Spinal cord (tissue), 10 donors: ENCODE results near the gene DNALI1. TPM values are rescaled to one million over a fixed set of nuclear protein-coding genes. Genes with fewer than 3 reads are reported as not detected.
"Not testable (repeated sequence)": the region's sequence is repeated elsewhere in the genome, so short reads cannot be mapped to it uniquely, and the experiment has no call there.

ENCODE experiments used
- DNase-seq, 6 donors: peaks; one replicate each; pipeline versions ENCODE4 v3.0.0 to v3.0.0-alpha.2; 2013 to 2015; ENCODE audit warnings: low spot score in 6 of 6, low read depth in 4 of 6
- H3K27ac ChIP-seq: one replicate; pipeline ENCODE4 v1.5.1; 2013; ENCODE audit warnings: low read depth, low read length, control low read depth
- H3K27me3 ChIP-seq: one replicate; pipeline ENCODE4 v1.6.1; 2013; ENCODE audit warnings: low read length; ENCODE audit not compliant: control insufficient read depth, insufficient read depth
- H3K36me3 ChIP-seq: one replicate; pipeline ENCODE4 v1.6.1; 2013; ENCODE audit warnings: low read length; ENCODE audit not compliant: control insufficient read depth, insufficient read depth
- H3K4me1 ChIP-seq: one replicate; pipeline ENCODE4 v1.6.1; 2013; ENCODE audit warnings: low read length; ENCODE audit not compliant: control insufficient read depth, insufficient read depth
- H3K4me3 ChIP-seq: one replicate; pipeline ENCODE4 v1.5.1; 2013; ENCODE audit warnings: low read depth, low read length, control low read depth
- H3K9me3 ChIP-seq: one replicate; pipeline ENCODE4 v1.6.1; 2013; ENCODE audit warnings: low read length; ENCODE audit not compliant: control insufficient read depth, insufficient read depth
- WGBS: methylation state at CpG from one replicate; pipeline ENCODE4 v1.1.5; 2013; ENCODE audit warnings: missing lambda C conversion rate; ENCODE audit not compliant: insufficient coverage; 5-methylcytosine and 5-hydroxymethylcytosine counted together
- polyA plus RNA-seq, 2 donors: library from polyadenylated mRNA; unstranded; fragments of 120-200 nt; gene quantifications; one replicate each; pipeline ENCODE4 v1.2.1, GENCODE V29; 2013; ENCODE audit not compliant: insufficient read length in 2 of 2
- total RNA-seq, 2 donors: library from RNA; depleted of rRNA in 1 of 2; stranded (reverse); fragments of 120-200 nt in 1 of 2; fragments of >200 nt in 1 of 2; gene quantifications; one replicate each; pipeline versions ENCODE4 v1.2.3 to v1.2.4, GENCODE V29; 2013 to 2014
- donor health status: healthy.

Gene DNALI1
- total and polyA plus RNA-seq, 4 donors, result 4.7 to 59.7 (median 51.8) TPM

GRCh38 chr1:37549341-37549740 is 7.4 kb upstream of the DNALI1 start:
- peaks cover 3% of the 10 kb centered on the region for H3K4me1 ChIP-seq
- 96% methylated on average over 3 of the region's 6 CpGs for WGBS
- H3K4me3 ChIP-seq, result no peak overlapping the region
- H3K9me3 ChIP-seq, result no peaks in the 10 kb centered on the region
- peaks cover 30% of the 10 kb centered on the region for H3K36me3 ChIP-seq
- H3K27ac ChIP-seq, result no peak overlapping the region
- no peaks in the 10 kb centered on the region for H3K27me3 ChIP-seq
- DNase-seq, result no peak

GRCh38 chr1:37553598-37553926 is 3.2 kb upstream of the DNALI1 start:
- Histone ChIP-seq H3K4me1 (peaks cover 18% of the 10 kb centered on the region), H3K9me3 (no peaks in the 10 kb centered on the region), H3K36me3 (peaks cover 3% of the 10 kb centered on the region), H3K27me3 (no peaks in the 10 kb centered on the region), H3K27ac (no peak overlapping the region), H3K4me3 (peak overlapping the region; percentile 69)
- WGBS, result 0% methylated on average over 6 of the region's 11 CpGs
- no peak for DNase-seq

DNA sequence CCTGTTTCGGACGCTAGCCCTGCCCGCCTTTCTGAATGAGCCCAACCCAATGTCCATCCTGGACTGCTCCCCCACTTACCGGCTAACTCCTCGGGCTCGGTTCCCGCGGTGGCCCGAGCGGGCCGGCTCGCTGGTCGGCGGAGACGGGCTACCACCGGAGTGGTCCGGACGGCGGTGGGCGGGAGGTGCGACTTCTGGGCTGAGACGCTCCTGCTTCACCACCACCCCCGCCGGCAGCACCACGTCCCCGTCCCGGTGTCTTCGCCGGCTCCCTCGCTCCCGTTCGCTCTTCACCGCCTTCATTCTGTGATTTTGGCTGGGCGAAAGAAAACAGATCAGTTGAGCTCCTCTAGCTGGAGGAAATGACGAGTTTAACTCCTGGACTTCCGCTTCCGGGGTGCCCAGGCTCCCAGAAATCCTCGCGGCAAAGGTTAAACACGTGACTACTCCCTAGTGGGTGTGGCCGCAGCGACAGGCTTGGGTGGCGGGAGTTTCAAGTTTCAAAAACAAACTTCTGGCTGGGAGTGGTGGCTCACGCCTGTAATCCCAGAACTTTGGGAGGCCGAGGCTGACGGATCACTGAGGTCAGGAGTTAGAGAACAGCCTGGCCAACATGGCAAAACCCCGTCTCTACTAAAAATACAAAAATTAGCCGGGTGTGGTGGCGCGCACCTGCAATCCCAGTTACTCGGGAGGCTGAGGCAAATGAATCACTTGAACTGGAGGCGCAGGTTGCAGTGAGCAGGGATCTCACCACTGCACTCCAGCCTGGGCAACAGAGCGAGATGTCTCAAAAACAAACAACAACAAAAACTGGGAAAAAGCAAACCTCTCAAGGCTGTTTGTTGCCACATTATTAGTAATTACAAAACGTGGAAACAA is 2.6 kb upstream of the DNALI1 start, which contains the start of gene SNIP1:
SNIP1 (minus strand) TSS at position 367 of the 882 bp plus-strand sequence; CDS start at position 303, 64 bp downstream.
- H3K4me3 ChIP-seq, result peak within 1 kb of the TSS; percentile 69
- H3K27ac ChIP-seq, result peak within 1 kb of the TSS; percentile 74
- 9% methylated on average over 51 of the region's 54 CpGs for WGBS
- no peaks in the 10 kb centered on the region for H3K9me3 ChIP-seq
- H3K27me3 ChIP-seq, result no peaks in the 10 kb centered on the region
- H3K4me1 ChIP-seq, result peaks cover 18% of the 10 kb centered on the region
- peak; percentile 85 to 99 (median 92) for DNase-seq
- peaks cover 3% of the 10 kb centered on the region for H3K36me3 ChIP-seq

- Histone ChIP-seq H3K4me1 (peaks cover 18% of the 10 kb centered on the region), H3K9me3 (no peaks in the 10 kb centered on the region), H3K36me3 (peaks cover 13% of the 10 kb centered on the region), H3K27ac (peak overlapping the region; percentile 66), H3K4me3 (peak overlapping the region; percentile 76), H3K27me3 (no peaks in the 10 kb centered on the region)
- DNase-seq, result no peak
- no CpG with 5 or more reads among the region's 3 CpGs for WGBS
These were observed 662 bp downstream of the DNALI1 start for GRCh38 chr1:37557402-37557801.

- Histone ChIP-seq H3K36me3 (peaks cover 17% of the 10 kb centered on the region), H3K4me1 (peaks cover 18% of the 10 kb centered on the region), H3K27me3 (no peaks in the 10 kb centered on the region), H3K27ac (no peak overlapping the region), H3K9me3 (no peaks in the 10 kb centered on the region), H3K4me3 (no peak overlapping the region)
- WGBS, result 80% methylated on average over 1 of the region's 1 CpG
- DNase-seq, result no peak
These were observed 1.7 kb downstream of the DNALI1 start for GRCh38 chr1:37558411-37558810.

GRCh38 chr1:37559080-37559479 is 2.3 kb downstream of the DNALI1 start:
- Histone ChIP-seq H3K36me3 (peaks cover 19% of the 10 kb centered on the region), H3K4me1 (peaks cover 17% of the 10 kb centered on the region), H3K27ac (no peak overlapping the region), H3K9me3 (no peaks in the 10 kb centered on the region), H3K4me3 (no peak overlapping the region), H3K27me3 (no peaks in the 10 kb centered on the region)
- WGBS, result 89% methylated on average over 4 of the region's 7 CpGs
- no peak for DNase-seq

DNA sequence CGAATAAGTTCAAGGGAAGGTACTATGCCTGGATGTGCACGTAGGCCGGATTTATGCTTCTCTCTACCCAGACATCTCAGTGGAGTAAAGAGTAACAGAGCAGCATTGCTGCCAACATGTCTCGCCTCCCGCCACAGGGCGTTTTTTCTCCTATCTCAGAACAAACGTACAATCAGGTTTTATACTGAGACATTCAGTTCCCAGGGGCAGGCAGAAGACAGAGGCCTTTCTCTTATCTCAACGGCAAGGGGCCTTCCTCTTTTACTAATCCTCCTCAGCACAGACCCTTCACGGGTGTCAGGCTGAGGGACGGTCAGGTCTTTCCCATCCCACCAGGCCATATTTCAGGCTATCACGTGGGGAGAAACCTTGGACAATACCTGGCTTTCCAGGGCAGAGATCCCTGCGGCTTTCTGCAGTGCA is 3.2 kb downstream of the DNALI1 start:
- not testable (repeated sequence) for H3K4me3 ChIP-seq, H3K27me3 ChIP-seq, H3K9me3 ChIP-seq, H3K27ac ChIP-seq, DNase-seq
- Histone ChIP-seq H3K4me1 (peaks cover 13% of the 10 kb centered on the region), H3K36me3 (peaks cover 20% of the 10 kb centered on the region)
- WGBS, result 80% methylated on average over 8 of the region's 12 CpGs

GRCh38 chr1:37560401-37561132 is 3.8 kb downstream of the DNALI1 start:
- DNase-seq, result no peak
- Histone ChIP-seq H3K9me3 (no peaks in the 10 kb centered on the region), H3K36me3 (peaks cover 24% of the 10 kb centered on the region), H3K27ac (no peak overlapping the region), H3K4me3 (no peak overlapping the region), H3K27me3 (no peaks in the 10 kb centered on the region), H3K4me1 (peaks cover 13% of the 10 kb centered on the region)
- 85% methylated on average over 4 of the region's 10 CpGs for WGBS

DNA sequence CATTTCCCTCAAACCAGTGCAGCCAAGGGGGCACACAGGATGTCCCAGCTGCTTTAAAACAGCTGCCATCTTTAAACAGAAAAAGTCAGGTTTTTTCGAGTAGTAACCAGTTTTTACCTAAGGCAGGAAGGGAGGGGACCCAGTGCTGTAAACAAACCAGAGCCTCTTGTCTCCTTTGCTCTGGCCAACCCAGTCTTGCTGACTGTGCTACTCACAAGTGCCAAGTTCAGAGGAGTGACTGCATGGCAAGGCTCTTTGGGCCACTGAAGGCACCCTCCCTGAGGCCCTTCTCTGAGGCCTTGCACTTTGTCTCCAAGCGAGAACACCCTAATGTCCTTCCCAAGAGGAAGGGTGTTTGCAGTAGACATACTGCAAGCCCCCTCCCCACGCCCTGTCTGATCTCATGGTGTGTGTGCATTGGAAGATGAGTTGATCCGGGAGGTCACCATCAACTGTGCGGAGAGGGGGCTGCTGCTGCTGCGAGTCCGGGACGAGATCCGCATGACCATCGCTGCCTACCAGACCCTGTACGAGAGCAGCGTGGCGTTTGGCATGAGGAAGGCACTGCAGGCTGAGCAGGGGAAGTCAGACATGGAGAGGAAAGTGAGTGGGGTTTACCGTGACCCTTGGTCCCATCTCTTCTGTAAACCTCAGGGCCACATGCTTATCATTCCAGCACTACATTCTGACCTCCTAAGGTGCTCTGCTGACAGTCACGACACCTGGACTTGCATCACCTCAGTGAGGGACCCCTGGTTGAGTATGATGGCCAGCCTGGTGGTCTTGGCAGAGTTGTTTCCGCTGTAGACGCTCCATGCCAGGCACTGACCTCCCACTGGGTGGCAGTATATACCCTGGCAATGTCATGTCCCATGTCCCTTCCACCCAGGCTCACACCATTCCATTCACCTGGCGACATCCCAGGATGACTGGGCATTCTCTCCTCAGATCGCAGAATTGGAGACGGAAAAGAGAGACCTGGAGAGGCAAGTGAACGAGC is 4.7 kb downstream of the DNALI1 start:
- peak in 1 of 6 donors; percentile 18 for DNase-seq
- no peak overlapping the region for H3K27ac ChIP-seq
- 95% methylated on average over 18 of the region's 21 CpGs for WGBS
- H3K9me3 ChIP-seq, result no peaks in the 10 kb centered on the region
- peaks cover 13% of the 10 kb centered on the region for H3K4me1 ChIP-seq
- H3K36me3 ChIP-seq, result peaks cover 27% of the 10 kb centered on the region
- no peaks in the 10 kb centered on the region for H3K27me3 ChIP-seq
- H3K4me3 ChIP-seq, result no peak overlapping the region
